GM18499 (cell line): Measurements from ENCODE around the gene PCSK6.

Experiments used
- ATAC-seq: cut with Tn5 transposase; IDR thresholded peaks from one replicate; pipeline ENCODE4 v1.9.1; 2021; ENCODE audit warnings: moderate number of reproducible peaks; ENCODE audit not compliant: insufficient read depth, unreplicated experiment

Gene PCSK6

GRCh38 chr15:101267320-101268104, 222.0 kb downstream of the PCSK6 start:
- ATAC-seq: no peak

DNA sequence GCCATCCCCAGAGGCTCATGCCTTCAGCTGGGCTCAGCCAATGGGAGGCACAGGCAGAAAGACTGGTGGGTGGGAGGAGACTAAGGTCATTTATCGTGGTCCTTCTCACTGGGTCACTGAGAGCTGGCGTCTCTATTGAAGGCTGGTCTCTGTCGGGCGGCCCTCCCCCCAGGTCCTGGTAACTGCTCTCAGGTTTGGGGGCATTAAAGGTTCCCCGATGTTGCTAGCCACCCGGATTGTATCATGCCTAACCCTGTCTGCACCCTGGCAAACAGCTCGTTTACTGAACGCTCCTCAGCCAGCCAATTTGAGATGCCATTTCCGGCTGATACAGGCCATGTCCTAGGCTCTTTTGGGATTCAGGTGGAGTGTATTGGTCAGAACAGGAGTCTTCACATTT, 222.7 kb downstream of the PCSK6 start:
- ATAC-seq: no peak

DNA sequence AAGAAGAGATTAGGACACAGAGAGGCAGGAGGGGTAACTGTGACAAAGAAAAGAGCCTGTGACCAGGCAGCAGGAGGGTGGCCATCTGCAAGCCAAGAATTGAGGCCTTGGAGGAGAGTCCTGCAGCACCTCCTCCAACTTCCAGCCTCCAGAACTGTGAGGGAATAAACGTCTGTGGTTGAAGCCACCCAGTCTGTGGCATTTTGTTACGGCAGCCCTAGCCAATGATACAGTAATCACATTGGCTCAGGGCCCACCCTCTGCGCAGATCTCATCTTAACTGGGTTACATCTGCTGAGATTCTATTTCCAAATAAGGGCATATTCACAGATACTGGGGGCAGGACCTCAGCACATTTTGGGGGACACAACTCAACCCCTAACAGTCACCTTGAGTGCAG, 223.5 kb downstream of the PCSK6 start:
- no peak for ATAC-seq

DNA sequence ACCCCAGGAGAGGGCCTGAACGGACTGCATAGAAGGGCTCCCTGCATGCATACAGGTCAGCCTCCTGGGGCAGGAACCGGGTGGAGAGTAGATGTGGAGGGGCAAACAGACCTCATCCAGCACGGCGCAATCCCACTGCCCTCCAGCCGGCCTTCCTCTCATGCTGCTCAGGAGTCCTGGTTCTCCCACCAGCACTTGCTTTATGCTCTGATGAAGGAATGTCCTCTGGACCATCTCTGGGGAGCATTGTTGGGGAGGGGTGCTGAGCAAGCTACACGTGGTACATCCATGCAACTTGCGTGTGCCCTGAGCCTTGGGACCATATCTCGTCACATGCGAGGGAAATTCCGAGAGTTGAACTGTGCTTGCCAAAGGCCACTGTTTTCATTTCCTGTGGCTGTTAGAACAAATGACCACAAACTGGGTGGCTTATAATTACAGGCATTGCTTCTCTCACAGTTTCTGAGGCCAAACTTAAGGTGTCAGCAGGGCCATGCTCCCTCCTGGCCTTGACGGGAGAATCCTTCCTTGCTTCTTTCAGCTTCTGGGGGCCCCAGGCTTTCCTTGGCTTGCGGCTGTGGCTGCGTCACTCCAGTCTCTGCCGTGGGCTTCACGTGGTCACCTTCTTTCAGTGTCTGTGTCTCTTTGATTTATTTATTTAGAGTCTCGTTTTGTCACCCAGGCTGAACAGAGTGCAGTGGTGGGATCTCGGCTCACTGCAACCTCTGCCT, 224.4 kb downstream of the PCSK6 start:
- no peak for ATAC-seq

DNA sequence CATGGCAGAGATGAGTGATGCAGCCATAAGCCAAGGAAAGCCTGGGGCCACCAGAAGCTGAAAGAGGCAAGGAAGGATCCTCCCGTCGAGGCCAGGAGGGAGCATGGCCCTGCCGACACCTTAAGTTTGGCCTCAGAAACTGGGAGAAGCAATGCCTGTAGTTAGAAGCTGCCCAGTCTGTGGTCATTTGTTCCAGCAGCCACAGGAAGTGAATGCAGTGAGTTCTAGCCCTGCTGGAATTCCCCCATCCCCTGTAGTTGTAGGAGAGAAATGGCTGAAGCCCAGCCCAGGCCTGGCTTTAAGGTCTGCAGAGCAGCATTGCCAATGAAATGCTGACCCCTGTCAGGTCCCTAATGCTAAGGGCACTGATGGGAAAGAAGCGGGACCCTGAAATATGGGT, 225.5 kb downstream of the PCSK6 start:
- no peak for ATAC-seq

GRCh38 chr15:101262551-101262950, 227.0 kb downstream of the PCSK6 start:
- no peak for ATAC-seq

- ATAC-seq: no peak
Observed at GRCh38 chr15:101258238-101259144, 231.0 kb downstream of the PCSK6 start.

- no peak for ATAC-seq
Observed at GRCh38 chr15:101256757-101257156, 232.8 kb downstream of the PCSK6 start.

DNA sequence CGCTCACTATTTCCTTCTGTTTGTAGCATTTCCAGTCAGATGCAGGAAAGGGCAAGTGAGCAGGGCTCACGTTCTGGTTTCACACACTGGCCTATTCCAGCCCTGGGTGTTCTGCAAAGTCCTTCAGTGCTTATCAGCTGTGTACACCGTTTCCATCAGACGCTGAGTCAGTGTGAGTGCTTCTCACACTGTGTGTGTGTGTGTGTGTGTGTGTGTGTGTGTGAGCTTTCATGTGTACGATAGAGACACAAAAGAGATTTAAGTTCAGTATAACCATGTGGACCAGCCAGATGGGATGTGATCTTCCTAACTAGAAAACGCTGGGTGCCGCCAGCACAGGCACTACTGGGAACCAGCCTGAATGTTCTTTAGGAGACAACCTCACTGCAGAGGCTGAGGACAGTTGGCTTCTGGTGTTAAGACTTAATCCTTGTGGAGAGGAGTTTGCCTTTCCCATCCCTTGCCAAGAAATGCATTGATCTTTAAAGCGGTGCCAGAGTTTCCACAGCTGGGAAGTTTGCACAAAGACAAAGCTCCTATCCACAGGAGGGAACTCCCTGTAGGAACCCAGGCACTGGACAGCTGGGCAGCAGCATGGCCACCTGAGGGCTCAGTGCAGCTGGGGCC, 233.8 kb downstream of the PCSK6 start:
- ATAC-seq: no peak

GRCh38 chr15:101255051-101255395, 234.5 kb downstream of the PCSK6 start:
- no peak for ATAC-seq

DNA sequence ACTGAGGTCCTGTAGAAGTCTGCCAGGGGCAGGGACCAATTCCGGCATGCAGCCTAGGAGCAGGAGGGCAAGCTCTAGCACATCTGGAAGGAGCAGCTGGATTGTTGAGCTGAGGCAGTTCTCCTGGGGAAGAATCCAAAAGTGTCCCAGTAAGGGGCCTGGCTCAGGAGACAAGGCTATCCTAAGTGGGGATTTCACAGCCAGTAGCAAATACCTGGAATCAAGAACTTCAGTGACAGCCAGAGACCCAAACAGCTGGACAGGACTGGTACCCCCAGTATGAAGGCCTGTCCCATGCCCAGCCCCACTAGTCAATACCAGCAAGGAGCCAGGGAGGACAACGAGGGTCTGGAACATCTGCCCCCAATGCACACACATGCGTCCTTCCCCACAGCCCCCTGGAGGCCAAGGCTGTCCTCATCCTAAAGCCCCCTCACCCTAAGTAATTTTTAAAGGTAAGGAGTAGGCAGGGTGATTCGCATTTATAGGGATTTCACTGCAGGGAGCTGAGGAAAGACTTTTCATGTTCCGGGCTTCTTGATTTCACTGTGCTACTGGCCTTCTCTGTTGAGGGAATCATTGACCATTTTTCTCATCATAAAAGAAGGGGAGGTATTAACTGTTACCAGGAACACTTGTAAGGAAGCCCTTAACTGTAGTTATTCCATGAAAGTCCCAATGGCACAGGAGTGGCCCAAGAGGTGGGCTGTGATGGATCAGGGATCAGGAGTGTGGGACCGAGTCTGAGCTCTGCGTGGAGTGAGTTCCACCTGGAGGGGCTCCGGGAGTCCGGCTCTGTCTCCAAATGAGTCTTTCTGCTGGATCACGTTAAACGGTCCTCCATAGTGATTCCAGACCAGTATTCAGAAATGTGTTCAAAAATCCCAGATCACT, 235.1 kb downstream of the PCSK6 start:
- ATAC-seq: no peak
